ENCODE data around the gene OR4D2. TPM values are rescaled to one million over a fixed set of nuclear protein-coding genes. Genes with fewer than 3 reads are reported as not detected.
"Not testable (repeated sequence)": the region's sequence is repeated elsewhere in the genome, so short reads cannot be mapped to it uniquely, and the experiment has no call there.

The OR4D2 gene
- not detected for polyA plus RNA-seq (2013, experiment 1 of 2; ENCODE audit: insufficient read length)
- polyA plus RNA-seq (2013, experiment 2 of 2; ENCODE audit: insufficient read length) = not detected

GRCh38 chr17:58166682-58167081, at the start of gene OR4D2:
Gene OR4D2, plus strand, starts transcription at chr17:58166982. Its CDS starts 2,674 bp downstream, at chr17:58169656.
- DNase-seq = no peak

DNA sequence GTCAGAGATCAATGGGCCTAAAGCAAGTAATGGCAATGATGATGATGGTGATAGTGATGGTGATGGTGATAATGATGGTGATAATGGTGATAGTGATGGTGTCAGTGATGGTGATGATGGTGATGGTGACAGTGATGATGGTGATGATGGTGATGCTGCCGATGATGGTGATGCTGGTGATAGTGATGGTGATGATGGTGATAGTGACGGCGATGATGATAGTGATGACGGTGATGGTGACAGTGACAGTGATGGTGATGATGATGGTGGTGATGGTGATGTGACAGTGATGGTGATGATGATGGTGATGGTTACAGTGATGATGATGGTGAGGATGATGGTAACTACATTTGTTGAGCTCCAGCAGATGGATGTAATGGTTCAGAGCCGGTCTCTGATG, 49.4 kb upstream of the OR4D2 start:
- no peak for DNase-seq

- no peak for DNase-seq
These were observed 47.3 kb upstream of the OR4D2 start for GRCh38 chr17:58119491-58119890.

DNA sequence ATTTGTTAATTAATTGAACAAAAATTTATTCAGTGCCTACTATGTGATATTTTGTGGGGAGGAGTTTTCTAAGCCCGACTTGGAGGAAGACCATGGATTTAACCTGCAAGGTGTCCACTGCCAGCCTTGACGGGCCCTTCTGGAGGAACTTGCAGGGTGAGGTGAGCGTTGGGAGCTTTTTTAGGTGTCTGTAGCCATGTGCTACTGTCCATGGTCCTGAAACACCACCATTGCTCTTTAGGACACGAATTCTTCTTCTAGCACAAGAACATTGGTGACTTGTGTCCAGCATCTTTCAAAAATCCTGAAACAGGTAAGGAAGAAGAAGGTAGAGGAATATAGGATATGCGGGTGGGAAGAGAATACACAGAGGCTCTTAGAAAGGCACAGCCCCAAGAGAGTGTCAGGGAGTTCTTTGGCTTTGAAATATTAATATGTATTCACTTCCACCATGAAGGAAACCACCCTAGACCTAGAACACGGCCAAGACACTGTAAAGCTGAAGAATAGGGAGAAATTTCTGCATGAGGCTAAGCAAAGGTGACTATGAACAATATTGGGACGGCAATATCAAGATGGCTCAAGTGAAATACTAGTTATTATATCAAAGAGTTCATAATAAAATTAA, 46.5 kb upstream of the OR4D2 start:
- DNase-seq = peak; percentile 59

DNA sequence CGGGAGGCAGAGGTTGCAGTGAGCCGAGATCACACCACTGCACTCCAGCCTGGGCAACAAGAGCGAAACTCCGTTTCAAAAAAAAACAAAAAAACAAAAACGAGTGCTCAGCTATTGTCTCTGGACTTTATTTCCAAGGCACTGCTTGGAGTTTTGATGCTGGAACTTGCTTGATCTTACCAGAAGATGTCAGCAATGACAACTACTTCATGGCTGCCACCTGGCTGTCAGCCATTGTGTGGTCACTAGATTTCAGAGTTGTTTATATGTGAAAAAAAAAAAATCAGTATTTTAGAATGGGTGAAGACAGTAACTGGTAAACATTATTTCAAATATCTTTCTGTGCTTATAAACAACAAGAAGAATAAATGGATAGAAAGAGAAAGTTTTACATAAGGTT, 44.9 kb upstream of the OR4D2 start:
- DNase-seq = peak; percentile 21

DNA sequence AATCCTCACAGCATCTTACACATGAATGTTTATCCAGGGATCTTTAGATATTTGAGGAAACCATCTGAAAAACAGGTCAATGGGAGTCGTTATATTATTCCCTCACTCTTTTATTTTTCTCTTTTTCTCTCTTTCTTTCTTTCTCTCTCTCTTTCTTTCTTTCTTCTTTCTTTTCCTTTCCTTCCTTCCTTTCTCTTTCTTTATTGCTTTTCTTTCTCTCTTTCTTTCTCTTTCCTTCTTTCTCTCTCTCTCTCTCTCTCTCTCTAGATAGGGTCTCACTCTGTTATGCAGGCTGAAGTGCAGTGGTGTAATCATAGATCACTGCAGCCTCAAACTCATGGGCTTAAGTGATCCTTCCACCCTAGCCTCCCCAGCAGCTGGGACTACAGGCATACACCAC, 38.9 kb upstream of the OR4D2 start:
- DNase-seq = no peak

GRCh38 chr17:58132697-58133096, 34.1 kb upstream of the OR4D2 start:
- not testable (repeated sequence) for DNase-seq

DNA sequence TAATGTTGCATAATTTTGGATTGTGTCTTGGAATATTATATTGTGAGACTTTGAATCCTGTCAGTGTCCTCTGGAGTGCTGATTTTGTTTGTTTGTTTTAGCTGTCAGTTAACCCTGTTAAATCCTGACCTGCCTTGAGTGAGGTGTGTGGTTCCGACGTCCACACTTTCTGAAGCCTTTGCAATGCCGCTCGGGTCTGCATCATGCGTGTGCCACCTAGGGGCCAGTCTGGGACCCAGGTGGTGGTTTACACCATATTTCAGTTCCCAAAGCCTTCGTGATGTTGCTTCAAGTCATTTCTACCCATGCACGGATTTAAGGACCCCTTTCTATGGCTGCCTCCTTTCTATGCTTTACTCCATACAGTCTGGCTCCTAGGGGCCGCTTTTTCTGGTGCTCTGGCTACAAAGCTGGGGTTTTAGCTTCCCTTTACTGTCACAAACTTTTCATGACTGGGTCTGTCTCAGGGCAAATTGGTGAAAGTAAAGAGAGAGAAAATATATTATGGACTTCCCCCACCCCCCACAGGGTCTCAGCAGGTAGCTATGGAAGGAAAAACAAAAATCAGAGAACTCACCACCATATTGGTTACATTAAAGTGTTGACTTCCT, 30.0 kb upstream of the OR4D2 start:
- peak; percentile 4 for DNase-seq

GRCh38 chr17:58141505-58141904, 25.3 kb upstream of the OR4D2 start:
- DNase-seq = no peak

GRCh38 chr17:58143335-58143734, 23.4 kb upstream of the OR4D2 start:
- DNase-seq = not testable (repeated sequence)

- no peak for DNase-seq
These were observed 22.0 kb upstream of the OR4D2 start for GRCh38 chr17:58144801-58145200.

- DNase-seq = no peak
These were observed 18.8 kb upstream of the OR4D2 start, which contains the start of gene OR4D1 for GRCh38 chr17:58147930-58148434. Gene OR4D1, plus strand, starts transcription at chr17:58148384. Its CDS starts 6,770 bp downstream, at chr17:58155154.

DNA sequence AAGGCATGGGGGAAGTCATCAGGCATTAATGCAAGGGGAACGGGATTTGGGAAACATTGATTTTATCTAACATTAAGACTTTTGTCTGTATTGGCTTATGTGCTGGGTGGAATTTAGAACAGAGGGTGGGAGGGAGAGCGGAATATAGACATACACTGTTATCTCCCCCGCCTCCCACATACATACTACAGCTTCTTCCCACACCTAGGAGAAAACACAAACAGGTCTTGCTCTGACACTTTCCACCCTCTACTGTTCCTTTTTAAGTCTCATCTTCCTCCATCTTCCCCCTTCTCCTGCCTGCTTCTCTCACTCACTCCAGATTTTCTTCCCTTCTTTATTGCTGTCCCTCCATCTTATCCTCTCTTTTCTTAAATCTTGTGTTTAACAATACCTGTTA, 18.2 kb upstream of the OR4D2 start:
- no peak for DNase-seq

- no peak for DNase-seq
These were observed 16.4 kb upstream of the OR4D2 start for GRCh38 chr17:58150394-58150793.

DNA sequence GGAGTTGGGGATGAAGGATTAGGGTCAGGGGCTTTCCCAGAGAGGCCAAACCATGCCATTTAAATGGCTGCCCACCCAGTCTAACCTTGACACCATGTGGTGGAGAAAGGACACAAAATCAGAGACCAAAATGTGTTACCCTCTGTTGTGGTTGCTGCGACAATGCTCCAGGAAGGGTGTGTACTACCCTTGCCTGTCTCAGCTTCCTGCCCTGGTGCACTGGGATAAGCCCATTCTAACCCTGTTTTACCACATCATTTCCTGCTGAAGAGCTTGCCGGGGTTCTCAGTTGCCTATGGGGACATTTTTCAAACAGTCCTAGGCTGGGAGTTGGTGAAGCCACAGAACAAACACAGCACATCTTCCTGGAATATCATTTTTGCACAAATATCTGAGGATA, 13.7 kb upstream of the OR4D2 start:
- no peak for DNase-seq

DNA sequence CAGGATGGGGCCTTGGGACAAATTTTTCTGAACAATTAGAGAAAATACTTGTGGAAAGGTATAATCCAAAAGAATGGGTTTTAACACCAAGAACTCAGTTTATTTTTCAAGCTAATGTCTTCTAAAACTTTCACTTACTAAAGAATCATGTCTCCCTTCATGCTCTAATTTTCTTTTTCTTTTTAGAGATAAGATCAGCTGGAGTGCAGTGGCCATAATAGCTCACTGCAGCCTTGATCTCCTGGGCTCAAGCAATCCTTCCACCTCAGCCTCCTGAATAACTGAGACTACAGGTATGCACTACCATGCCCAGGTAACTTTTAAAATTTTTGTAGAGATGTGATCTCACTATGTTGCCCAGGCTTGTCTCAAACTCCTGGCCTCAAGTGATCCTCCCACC, 13.1 kb upstream of the OR4D2 start:
- DNase-seq = no peak

DNA sequence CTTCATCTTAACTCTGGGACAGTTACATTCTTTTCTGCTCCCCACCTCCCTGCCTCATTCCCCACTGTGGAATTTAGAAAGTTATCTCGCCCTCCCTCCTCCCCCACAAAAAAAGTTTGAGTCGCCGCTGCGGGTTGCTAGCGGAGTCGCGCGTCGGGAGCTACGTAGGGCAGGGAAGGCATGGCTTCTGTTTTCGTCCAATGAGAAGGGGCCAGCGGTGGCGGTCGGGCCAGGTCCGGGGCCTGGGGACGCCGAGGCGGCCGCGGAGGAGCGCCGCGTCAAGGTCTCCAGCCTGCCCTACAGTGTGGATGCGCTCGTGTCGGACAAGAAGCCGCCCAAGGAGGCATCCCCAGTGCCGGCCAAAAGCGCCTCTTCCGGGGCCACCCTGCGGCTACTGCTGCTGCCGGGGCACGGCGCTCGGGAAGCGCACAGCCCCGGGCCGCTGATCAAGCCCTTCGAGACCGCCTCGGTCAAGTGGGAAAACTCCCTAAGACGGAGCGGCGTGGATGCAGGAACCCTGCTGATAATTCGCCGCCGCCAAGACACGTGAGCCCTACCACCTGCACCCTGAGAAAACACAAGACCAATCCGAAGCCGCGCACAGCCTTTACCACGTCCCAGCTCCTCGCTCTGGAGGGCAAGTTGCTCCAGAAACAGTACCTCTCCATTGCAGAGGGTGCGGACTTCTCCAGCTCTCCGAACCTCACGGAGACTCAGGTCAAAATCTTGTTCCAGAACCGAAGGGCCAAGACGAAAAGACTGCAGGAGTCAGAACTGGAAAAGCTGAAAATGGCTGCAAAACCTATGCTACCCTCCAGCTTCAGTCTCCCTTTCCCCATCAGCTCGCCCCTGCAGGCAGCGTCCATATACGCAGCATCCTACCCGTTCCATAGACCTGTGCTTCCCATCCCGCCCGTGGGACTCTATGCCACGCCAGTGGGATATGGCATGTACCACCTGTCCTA, 9.7 kb upstream of the OR4D2 start:
- peak; percentile 1 for DNase-seq

DNA sequence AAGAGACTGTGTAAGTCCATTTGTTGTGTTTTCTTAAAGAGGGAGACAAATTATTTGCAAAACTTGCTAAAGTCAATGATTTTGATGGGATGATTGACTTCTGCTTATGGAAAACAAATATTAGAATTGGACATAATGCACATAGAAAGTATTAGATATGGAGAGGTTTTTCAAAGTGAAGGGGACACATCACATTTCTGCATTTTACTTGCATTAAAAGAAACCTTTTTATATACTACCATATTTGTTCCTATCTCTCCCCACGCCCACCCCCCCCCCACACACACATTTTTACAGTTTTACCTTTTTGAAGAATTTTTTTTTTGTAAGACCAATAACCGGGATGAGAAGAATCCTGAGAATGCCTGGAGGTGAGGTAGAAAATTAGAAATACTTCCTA, 8.6 kb upstream of the OR4D2 start:
- DNase-seq = no peak

GRCh38 chr17:58161566-58161965, 5.2 kb upstream of the OR4D2 start:
- no peak for DNase-seq

DNA sequence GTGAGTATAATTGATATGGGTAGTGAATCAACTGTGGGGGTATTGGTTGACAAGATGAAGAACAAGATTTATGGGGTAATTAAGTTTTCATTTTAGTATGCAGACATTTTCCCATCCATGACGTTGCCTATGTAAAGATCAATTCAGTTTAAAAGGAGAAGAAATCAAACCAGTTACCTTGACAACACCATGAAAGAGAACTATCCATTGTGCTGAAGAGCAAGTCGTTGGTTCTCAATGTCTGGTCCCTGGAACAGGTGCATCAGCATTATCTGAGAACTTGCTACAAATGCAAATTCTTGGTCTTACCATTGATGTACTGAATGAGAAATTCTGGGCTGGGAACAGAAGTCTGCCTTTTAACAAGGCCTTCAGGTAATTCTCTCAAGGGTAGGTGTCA, 801 bp upstream of the OR4D2 start:
- no peak for DNase-seq

DNA sequence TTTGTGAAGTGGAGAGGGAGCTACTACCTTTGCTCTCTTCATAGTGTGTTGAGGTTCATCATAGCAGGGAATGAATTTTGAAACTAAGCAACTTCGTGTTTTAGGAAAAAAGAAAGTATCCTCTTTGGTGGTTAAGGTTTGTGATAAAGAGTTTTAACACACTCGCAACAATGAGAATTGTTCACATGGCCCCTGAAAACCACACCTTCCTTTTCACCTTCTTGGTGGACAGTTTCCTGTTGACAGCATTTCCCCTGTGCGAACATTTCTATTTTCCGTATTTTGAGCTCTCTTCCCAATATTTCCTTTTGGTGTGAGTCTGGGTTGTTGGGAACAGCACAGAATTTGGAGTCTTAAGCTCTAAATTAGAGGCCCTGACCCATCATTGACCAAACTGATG, 3.8 kb downstream of the OR4D2 start:
- no peak for DNase-seq

DNA sequence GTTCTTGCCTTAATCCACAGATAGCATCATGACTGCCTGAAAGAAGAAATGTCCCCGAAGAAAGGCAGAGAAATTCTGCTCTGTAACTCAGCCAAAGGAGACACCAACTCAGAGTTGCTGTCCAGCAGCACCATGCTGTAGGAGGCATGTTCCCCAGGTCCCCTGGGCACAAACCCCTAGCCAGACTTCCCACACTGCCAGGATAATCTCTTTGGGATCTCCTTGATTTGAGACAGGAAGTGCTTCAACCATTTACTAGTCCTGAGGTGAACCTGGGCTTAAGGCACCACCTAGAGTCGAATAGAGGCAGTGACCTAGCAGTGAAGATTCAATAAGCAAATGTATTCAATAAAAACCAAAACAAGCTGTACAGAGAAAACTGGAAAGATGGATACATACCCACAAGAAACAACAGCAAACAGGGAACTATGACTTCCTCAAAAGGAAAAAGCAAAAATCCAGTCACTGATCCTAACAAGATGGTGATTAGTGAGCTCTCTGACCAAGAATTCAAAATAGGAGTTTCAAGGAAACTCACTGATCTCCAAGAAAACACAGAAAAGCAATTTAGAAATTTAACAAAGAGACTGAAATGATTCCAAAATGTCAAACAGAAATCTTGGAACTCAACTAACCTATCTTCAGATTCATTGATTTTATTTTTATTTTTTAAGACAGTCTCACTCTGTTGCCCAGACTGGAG, 5.7 kb downstream of the OR4D2 start:
- no peak for DNase-seq
